NCI-H526 (cell line): ENCODE measurements around the gene TEC.
"Not testable (repeated sequence)": the region's sequence is repeated elsewhere in the genome, so short reads cannot be mapped to it uniquely, and the experiment has no call there.

Experiments used
- DNase-seq, 2 experiments: peaks; one replicate each; lab custom pipeline; 2025; lab: John Stamatoyannopoulos, UW

The TEC gene

DNA sequence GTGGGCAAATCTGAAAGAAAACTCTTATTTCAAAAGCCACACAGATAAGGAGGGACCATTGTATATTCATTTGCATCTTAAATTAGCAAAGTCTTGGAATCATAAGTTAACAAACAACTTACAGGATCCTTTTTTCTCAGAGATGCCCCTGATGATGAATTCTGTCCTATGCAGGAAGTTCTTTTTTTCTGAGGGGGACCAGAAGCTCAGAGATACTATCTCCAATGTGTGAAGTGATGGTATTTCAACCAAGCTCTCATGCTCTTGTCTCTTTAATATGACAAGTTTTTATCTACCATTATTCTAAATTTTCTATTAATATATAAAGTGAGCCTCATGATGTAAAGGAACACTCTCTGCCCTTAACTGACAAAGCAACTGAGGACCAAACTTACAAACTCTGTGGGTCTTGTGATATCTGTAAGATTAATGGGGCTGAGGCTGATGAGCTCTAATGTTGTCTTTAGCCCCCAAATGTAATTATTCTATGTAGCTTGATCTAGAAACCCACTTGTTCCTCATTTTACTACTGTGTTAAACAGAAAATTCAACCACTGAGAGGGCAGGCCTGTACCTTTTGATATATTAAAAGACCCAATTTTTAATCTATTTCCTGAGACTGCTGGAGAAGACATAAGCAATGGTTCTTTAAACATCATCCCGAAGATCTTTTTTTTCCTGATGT is 27.0 kb downstream of the TEC start:
- DNase-seq, result no peak

- DNase-seq, result no peak
Observed at GRCh38 chr4:48241731-48242130, 27.9 kb downstream of the TEC start.

GRCh38 chr4:48237996-48238645 is 31.5 kb downstream of the TEC start:
- no peak for DNase-seq

DNA sequence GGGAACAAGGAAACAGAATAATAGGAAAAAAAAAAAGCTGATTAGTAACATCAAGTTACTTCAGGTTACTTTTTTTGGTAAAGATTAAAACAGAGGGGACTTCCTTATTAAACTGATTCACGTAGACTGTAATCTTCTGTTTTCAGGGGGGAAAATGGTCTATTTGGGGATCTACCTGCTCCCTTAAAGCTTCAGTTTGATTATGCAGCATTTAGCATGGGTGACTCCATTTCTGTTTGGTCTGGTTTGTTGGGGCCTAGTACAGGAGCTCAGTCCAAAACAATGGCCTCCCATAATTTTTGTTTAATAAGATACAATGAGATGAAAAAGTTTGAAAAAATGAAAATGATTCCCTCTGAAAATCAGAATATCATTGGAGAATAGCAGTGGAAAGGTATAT is 34.6 kb downstream of the TEC start:
- DNase-seq, result no peak

DNA sequence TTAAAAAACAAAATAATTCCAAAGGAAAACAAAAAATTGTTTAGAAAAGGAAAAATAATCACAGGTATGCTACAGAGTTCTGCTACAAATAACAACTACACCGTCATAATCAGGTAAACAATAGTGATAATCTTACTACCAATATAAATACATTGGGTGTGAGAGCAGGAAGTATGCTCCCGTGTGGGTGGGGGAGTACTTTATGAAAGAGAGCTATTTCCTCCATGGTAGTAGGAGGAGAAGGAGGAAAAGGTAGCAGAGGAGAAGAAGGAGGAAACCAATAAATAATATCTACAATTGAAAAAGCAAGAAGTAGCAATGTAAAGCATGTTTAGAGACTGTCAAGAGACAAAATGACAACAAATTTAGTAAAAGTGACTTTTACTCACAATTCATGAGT is 35.1 kb downstream of the TEC start:
- no peak for DNase-seq

DNA sequence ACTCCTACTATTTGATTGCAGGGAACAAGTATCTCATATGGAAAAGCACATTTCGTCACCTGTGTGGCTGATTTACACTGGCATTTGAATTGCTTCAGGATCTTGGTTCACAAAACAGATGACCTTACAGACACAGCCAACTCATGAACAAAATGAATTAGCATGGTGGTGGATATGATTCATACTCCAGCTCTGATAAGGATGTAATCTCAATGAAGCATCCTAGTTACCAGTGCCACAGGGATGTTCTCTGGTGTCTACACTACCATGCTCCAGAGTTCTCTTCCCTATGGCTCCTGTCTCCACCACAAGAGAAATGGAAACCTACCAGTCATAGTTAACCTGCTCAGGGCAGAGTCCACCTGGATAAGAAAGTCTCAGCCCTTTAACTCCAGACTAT is 40.7 kb downstream of the TEC start:
- no peak for DNase-seq

DNA sequence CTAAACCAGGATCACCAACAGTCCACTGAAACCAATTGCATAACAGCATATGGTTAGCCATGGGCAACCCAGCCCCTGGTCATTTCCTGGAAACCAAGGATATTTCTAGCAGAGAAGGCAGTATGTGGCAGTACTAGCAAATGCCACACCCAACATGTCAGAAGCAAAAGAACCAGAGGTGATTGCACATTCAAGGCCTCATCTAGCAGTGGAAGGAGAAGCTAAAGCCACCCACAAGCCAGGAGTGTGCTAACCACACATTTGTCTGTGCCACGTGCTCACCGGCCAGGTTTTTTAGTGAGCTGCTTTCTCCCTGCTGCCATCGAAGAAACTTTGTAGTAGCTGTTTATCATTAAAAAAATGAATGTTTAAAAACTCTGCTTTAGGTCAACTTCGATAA is 42.0 kb downstream of the TEC start:
- DNase-seq, result no peak

- DNase-seq, result no peak
Observed at GRCh38 chr4:48226199-48226598, 43.4 kb downstream of the TEC start.

DNA sequence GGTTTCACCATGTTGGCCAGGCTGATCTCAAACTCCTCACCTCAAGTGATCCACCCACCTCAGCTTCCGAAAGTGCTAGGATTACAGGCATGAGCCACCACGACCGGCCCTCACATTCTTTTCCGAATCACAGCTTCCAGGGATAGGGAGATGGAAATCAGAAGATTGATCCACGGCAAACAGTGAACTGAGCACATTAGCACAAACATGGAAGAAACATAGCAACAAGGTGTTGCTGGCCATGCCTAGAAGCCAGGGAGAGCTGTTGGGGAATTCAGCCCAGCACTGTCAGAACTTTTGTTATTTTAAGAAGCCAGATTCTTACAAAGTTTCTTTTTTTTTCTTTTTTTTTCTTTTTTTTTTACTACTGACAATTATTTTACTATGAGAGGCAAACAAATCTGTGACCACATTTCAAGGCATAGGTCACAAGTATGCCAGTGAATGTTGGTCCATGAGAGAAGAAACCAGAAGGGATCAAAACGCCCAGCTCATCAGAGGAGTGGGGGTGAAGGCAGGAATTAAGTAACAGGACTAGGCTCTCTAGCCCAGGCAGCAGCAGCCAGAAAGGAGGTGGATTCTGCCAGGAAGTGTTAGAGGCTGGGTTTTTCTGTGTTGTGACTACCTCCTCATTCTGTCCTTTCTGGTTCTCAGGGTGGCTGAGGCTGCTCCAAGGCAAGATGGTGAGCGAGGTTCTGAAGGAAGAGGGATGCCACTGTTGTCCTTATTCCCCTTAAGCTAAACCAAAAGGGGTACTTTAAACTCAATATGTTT is 44.1 kb downstream of the TEC start:
- DNase-seq, result no peak

DNA sequence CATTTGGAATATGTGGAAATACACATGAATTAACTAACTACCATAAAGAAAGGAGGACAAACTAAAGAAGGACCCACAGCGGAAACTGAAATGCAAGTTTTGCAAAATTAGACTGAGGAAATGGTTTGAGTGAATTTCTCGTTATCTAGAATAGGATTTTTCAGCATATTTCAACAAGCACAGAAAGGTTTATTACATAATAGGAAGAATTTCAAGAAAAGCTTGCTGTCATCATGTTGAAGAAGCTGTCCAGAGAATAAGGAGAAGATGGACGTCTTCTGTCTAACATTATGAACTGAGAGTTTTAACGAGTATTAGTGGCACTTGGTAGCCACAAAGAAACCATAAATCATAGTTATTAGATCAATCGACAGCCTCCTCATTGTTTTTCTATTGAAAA is 45.0 kb downstream of the TEC start:
- no peak for DNase-seq

- DNase-seq, result no peak
Observed at GRCh38 chr4:48223633-48224295, 45.9 kb downstream of the TEC start.

DNA sequence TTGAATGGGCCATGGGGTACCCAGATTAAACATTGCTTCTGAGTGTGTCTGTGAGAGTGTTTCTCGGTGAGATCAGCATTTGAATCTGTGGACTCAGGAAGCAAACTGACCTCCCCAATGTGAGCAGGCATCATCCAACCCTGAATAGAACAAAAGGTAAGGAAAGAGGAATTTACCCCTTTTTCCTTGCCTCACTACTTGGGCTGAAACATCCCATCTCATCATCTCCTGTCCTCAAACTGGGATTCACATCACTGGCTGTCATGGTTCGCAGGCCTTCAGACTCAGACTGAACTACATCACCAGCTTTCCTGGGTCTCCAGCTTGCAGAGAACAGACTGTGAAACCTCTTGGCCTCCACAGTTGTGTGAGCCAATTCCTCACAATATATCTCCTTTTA is 47.1 kb downstream of the TEC start:
- no peak for DNase-seq

DNA sequence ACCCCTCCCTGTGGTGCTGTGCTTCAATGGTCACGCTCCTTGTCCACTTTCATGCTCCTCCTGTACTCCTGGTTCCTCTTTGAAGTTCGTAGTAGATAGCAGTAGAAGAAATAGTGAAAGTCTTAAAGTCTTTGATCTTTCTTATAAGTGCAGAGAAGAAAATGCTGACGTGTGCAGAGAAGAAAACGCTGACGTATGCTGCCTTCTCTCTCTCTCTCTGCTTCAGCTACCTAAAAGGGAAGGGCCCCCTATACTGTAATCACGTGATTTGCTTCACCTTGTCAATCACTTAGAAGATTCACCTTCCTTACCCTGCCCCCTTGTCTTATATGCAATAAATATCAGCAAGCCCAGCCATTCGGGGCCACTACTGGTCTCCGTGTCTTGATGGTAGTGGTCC is 50.2 kb downstream of the TEC start:
- not testable (repeated sequence) for DNase-seq

DNA sequence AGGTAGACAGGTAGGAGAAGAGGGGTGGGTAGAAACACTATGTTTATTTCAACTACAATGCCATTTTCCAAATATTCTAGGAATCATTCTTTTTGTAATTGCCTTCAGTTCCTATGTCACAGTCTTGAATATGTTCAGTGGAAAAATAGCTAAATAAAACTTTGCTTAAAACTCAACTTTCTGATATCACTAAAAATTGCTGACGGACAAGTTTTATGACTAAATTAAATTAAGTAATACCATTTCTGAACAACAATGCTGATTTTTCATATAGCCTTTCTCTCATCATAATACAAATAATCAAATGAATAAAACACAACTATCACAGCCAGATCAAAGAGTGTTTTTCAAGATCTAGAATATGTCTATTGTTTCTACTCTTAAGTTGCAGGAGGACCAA is 53.1 kb downstream of the TEC start:
- DNase-seq, result no peak

DNA sequence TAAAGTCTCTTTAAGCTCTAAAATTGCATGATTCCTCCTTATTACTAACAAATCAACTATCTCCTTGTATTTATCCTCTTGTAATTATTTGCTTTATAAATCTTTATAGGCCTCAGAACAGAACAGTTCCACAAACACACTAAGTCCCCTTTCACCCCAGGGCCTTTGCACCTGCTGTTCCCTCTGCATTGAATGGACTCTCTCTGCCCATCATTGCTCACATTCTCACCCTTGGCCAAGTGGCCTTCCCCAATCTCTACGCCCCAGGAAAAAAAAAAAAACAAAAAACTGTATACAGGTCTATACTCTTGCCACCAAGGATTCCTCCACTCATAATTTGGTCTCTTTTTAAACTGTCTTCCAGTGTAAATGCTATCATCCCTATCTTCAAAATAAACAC is 53.7 kb downstream of the TEC start:
- DNase-seq, result no peak

GRCh38 chr4:48212165-48212564 is 57.5 kb downstream of the TEC start:
- no peak for DNase-seq

DNA sequence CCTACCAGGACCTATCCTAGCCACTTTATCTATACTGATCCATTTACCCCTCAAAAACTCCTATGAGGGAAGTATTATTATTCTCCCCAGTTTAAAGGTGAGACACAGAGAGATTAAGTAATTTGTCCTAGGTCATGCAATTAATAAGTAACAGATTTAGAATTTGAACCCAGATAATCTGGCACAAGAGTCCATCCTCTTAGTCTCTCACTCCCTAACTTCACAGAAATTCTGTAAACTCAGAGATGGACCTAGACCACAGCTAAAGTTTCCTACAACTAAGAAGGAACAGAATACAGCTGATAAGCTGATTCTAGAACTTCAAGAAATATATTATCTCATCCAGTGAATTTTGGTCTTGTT is 58.7 kb downstream of the TEC start:
- DNase-seq, result no peak

- DNase-seq, result no peak
Observed at GRCh38 chr4:48205626-48206025, 64.0 kb downstream of the TEC start.

DNA sequence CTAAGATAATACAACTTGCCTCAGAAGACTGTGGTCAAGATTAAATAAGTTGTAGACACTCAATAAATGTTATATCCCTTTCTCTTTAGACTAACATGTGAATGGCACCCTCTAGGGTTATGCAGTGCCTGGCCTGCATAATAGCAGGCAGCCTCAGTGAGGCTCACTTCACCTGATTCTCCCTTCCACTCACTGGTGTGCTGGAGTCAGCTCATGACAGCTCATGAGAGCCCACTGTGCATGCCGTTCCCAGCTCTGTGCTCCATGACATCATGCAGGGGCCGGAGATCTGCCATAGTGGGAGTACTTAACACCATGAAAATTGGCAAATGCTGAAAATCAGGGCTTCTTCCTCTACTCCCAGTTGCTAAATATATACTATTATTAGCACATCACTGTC is 64.5 kb downstream of the TEC start:
- no peak for DNase-seq

DNA sequence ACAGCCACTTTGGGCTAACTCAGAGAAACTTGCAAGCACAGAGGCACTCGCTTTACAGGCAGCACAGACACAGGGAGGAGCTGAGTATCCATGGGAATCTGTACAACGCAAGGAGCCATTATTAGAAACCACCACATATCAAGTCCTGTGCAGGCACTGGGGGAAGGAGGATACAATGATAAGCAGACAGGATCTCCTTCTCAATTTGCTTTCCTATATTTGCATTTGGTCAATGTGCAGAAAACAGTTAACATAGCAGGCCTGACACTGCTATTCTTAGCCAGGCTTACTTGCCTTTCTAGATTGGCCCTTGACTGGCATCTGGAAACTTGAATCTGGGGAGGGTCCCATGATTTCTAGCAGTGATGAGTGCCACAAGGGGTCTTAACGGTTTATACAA is 65.8 kb downstream of the TEC start:
- DNase-seq, result peak in 1 of 2 experiments; percentile 33

GRCh38 chr4:48197643-48198237 is 71.9 kb downstream of the TEC start:
- DNase-seq, result no peak

DNA sequence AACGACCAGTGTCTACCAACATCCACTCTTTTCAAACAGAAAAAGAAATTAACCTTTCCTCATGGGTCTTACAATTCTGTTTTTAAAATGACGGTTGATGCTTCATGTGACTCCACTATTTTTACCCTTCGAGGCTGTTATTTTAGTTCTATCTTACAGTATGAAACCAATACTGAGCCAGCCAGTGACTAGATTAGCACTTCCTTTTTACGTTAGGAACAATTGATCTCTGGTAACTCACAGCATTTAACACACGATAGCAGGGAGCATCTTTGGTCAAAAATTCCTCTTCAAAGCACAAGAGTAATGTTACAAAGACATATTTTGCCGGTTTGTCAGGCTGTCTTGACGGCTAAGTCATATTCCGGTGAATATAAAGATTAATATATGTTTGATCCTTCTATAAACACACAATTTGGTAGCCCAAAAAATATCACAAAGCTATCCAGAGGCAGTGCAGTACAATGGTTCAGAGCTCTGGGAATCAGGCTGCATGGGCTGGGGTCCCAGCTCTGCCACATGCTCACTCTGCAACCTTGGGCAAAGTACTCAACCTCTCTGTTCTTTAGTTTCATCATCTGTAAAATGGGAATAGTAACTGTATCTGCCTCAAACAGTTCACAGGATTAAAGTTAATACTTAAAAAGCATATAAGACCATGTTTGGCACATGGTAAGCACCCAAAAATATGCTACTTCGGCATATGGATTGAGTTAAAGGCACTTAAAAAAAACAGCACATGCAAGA is 72.7 kb downstream of the TEC start:
- DNase-seq, result no peak
